ENCODE measurements around the gene HK3. TPM values are rescaled to one million over a fixed set of nuclear protein-coding genes. Genes with fewer than 3 reads are reported as not detected.

The HK3 gene
- polyA plus RNA-seq, 2 of the 4 experiments (the other 2 are of a cell fraction): 0.04 to 0.12 TPM

DNA sequence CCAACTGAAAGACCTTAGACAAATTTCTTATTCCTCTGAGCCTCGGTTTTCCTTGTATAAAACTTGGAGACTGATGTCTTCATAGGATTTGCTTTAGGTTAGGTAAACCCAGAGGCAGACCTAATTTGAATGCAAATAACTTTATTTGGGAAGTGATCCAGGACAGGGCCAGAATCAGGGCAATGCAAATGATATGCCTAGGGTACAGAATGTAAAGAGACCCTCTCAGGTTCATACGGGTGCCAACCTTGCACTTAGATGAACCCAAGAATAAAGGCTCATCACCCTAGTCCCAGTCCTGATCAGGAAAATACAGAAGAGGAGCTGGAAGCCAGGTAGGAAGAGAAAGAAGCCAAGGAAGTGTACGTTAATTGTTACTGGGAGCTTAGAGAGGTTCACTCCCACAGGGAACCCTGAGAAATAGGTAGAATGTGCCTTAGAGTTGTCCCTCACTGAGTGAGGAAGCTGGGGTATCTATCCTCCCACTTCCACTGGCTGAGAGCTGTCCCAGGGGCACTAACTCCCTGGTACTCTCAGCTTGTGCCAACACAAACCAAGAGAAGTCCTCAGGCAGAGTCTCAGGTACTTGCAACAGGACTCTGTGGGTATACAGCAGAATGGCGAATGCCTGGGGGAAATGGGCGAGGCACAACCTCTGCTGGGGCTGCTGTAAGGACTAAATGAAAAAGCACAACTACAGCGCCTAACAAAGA lies 3.1 kb upstream of the HK3 start:
- Histone ChIP-seq H3K9me3 (no peaks in the 10 kb centered on the region), H3K4me3 (no peak overlapping the region), H3K4me2 (peak overlapping the region; percentile 59; the same call in 1 of the 3 replicates), H3K27ac (peak overlapping the region; percentile 54 to 76; a peak in 4 of 6 replicates), H3K4me1 (peaks cover 38% of the 10 kb centered on the region)
- DNase-seq (ENCODE audit: low read depth in 1 of 2, low spot score in 1 of 2) (no peak), ATAC-seq (no peak), FAIRE-seq (no peak)
- CTCF ChIA-PET: interaction anchor here (0.6 to 2.1 kb wide), 5 partner anchors 15 to 244 kb away, joined by 3 to 9 read pairs (median 5); no protein-coding TSS in a partner anchor
- 89% methylated on average over 6 of the region's 6 CpGs for WGBS (ENCODE audit: missing lambda C conversion rate)
- POLR2A ChIA-PET: interaction anchor here (0.6 kb wide), 1 partner anchor 532 kb away, joined by 3 read pairs; no protein-coding TSS in a partner anchor
- TF ChIP-seq POLR2AphosphoS2 (conservative IDR thresholded peaks at IDR 0.05; ENCODE audit: low read length) (no peak), CHD2 (IDR thresholded peaks at IDR 0.05; ENCODE audit: low read length, partially characterized antibody) (no peak), RNF2 (IDR thresholded peaks at IDR 0.05; ENCODE audit: borderline replicate concordance, low read depth) (no peak), EP300 (IDR thresholded peaks at IDR 0.05) (no peak), RFX5 (IDR thresholded peaks at IDR 0.05) (no peak), HOXB13 (CRISPR knock-in tag; IDR thresholded peaks at IDR 0.05; ENCODE audit: low read depth) (no peak), HOXB5 (CRISPR knock-in tag; IDR thresholded peaks at IDR 0.05) (no peak), CBX2 (IDR thresholded peaks at IDR 0.05; ENCODE audit: borderline replicate concordance, low read depth) (no peak), ZNF302 (CRISPR knock-in tag; IDR thresholded peaks at IDR 0.05) (no peak), RAD21 (conservative IDR thresholded peaks at IDR 0.05 in 1 of 2, IDR thresholded peaks at IDR 0.05 in 1 of 2) (no peak), EHF (CRISPR knock-in tag; IDR thresholded peaks at IDR 0.05) (no peak), EHMT2 (IDR thresholded peaks at IDR 0.05; ENCODE audit: low read depth) (no peak), ELK1 (IDR thresholded peaks at IDR 0.05; ENCODE audit: low read depth, low read length) (no peak), HDAC2 (IDR thresholded peaks at IDR 0.05) (no peak), FOSL2 (IDR thresholded peaks at IDR 0.05) (no peak), FOSL2 (CRISPR knock-in tag; IDR thresholded peaks at IDR 0.05) (no peak)
- TF ChIP-seq, protein P1, sequence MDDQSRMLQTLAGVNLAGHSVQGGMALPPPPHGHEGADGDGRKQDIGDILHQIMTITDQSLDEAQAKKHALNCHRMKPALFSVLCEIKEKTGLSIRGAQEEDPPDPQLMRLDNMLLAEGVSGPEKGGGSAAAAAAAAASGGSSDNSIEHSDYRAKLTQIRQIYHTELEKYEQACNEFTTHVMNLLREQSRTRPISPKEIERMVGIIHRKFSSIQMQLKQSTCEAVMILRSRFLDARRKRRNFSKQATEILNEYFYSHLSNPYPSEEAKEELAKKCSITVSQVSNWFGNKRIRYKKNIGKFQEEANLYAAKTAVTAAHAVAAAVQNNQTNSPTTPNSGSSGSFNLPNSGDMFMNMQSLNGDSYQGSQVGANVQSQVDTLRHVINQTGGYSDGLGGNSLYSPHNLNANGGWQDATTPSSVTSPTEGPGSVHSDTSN (IDR thresholded peaks at IDR 0.05): no peak

- ATAC-seq (no peak), FAIRE-seq (no peak), DNase-seq (ENCODE audit: low read depth in 1 of 2, low spot score in 1 of 2) (no peak)
- WGBS (ENCODE audit: missing lambda C conversion rate): 95% methylated on average over 12 of the region's 12 CpGs
- no peak for TF ChIP-seq POLR2A (IDR thresholded peaks at IDR 0.05; ENCODE audit: low read length)
- TF ChIP-seq HOXB5 (CRISPR knock-in tag; IDR thresholded peaks at IDR 0.05): no peak
- TF ChIP-seq RCOR1 (IDR thresholded peaks at IDR 0.05; ENCODE audit: low read depth, low read length): no peak
- CTCF ChIA-PET: interaction anchor here (2.0 to 2.1 kb wide), 2 partner anchors 31 to 54 kb away, joined by 5 read pairs; no protein-coding TSS in a partner anchor
- Histone ChIP-seq H3K4me3 (no peak overlapping the region), H3K27ac (peak overlapping the region in 1 of 2 experiments; percentile 76; a peak in 1 of 6 replicates), H3K4me2 (no peak overlapping the region), H3K4me1 (peaks cover 38% of the 10 kb centered on the region), H3K9me3 (no peaks in the 10 kb centered on the region)
- POLR2A ChIA-PET: no interaction called here
These were observed 2.3 kb upstream of the HK3 start for GRCh38 chr5:176901260-176902101.

DNA sequence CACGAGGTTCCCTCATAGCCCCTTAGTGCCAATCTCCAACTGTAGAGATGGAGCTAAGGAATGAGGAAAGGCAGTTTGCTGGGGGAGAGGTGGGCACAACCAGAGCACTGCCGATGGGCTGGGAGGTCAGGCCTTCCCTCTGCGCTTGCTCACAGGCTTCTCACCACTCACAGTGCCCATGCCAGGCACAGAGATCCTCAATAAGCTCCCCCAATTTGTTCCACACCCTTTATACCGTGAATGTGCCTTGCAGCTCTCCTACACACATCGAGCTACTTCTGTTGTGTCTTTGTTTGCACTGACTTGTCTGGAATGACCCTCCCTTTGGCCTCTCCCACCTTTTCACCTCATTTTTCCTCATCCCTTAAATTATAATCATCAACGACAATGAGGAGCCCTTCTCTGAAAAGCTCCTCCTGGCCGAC lies 1.6 kb upstream of the HK3 start:
- ChIA-PET POLR2A (no interaction called here), CTCF (interaction anchor here (0.9 to 2.0 kb wide), 3 partner anchors 10 to 30 kb away, joined by 3 to 5 read pairs (median 5); no protein-coding TSS in a partner anchor)
- H3K27ac ChIP-seq: no peak overlapping the region
- 87% methylated on average over 7 of the region's 7 CpGs for WGBS (ENCODE audit: missing lambda C conversion rate)
- no peaks in the 10 kb centered on the region for H3K9me3 ChIP-seq
- no peak for ATAC-seq
- no peak for DNase-seq (ENCODE audit: low read depth in 1 of 2, low spot score in 1 of 2)
- no peak overlapping the region for H3K4me2 ChIP-seq
- no peak for FAIRE-seq
- peaks cover 31% of the 10 kb centered on the region for H3K4me1 ChIP-seq
- TF ChIP-seq, protein P2, sequence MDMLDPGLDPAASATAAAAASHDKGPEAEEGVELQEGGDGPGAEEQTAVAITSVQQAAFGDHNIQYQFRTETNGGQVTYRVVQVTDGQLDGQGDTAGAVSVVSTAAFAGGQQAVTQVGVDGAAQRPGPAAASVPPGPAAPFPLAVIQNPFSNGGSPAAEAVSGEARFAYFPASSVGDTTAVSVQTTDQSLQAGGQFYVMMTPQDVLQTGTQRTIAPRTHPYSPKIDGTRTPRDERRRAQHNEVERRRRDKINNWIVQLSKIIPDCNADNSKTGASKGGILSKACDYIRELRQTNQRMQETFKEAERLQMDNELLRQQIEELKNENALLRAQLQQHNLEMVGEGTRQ (IDR thresholded peaks at IDR 0.05): no peak
- TF ChIP-seq FOSB (CRISPR knock-in tag; IDR thresholded peaks at IDR 0.05) (no peak), POLR2A (IDR thresholded peaks at IDR 0.05; ENCODE audit: low read length) (no peak), EP300 (IDR thresholded peaks at IDR 0.05) (no peak), HEYL (CRISPR knock-in tag; IDR thresholded peaks at IDR 0.05) (no peak), CEBPB (IDR thresholded peaks at IDR 0.05) (no peak), RARB (CRISPR knock-in tag; IDR thresholded peaks at IDR 0.05) (no peak), CBX2 (IDR thresholded peaks at IDR 0.05; ENCODE audit: borderline replicate concordance, low read depth) (no peak), MYC (IDR thresholded peaks at IDR 0.05; ENCODE audit: borderline replicate concordance, low read length) (no peak), NFE2L2 (conservative IDR thresholded peaks at IDR 0.05; ENCODE audit: low read length) (no peak)
- TF ChIP-seq, protein P3, sequence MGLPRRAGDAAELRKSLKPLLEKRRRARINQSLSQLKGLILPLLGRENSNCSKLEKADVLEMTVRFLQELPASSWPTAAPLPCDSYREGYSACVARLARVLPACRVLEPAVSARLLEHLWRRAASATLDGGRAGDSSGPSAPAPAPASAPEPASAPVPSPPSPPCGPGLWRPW (IDR thresholded peaks at IDR 0.05): no peak
- no peak overlapping the region for H3K4me3 ChIP-seq
